Measurements from ENCODE around the gene KIF23.
"Not testable (repeated sequence)": the region's sequence is repeated elsewhere in the genome, so short reads cannot be mapped to it uniquely, and the experiment has no call there.

Gene KIF23

DNA sequence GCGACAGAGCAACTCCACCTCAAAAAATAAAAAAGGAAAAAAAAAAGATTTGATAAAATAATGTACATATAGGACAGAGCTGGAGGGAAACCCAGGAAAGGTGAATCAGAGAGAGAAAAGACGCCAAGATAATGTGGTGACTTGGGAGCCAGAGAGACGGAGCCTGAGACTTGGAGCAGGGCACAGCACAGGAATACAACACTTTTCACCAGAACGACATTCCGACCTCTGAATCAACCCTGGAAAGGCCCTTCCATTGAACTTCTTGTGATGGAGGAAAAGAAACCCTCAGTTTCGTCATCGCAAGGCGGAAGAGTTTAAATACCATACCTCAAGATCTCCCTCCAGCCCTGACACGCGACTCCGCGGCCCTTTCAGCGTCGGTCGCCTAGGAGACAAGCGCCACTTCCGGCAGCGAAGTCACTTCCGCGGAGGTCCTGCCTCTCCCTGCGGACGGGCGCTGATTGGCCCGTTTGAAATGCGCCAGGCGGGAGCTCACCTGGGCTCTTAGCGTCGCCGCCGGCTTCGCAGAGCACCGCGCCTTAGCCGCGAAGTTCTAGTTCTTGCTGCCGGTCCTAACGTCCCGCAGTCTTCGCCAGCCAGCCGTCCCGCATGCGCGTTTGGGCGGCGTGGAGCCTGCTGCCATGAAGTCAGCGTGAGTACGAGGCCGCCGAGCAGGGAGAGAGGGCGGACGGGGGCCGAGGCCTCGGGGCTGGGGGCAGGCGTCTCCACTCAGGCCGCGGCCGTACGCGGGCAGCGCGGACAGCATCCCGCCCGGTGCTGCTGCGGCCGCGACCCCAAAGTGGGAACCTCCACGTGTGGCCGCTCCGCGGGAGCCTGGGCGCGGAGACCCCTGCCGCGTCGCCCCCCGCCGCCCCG, at the start of gene KIF23:
TSS of gene KIF23 (plus strand) at position 528 of the 879 bp plus-strand sequence. CDS start at position 645, 117 bp downstream.
- peak; percentile 94 for DNase-seq

DNA sequence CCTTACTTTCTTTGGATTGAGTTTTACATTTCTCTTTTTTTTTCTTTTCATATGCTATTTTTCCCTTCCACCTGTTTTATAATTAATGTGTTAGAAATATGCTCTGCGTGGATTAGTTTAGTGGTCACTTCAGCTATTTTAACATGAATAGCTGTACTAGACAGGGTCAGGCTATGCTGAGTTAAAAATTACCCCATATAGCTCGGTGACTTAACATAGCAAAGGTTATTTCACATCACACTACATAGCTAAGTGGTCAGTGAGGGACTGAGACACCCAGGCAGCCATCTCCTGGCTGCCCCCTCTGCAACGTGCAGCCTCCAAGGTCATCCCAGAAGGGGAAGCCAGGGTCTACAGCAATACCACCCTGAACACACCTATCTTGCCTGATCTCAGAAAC, 46.9 kb upstream of the KIF23 start:
- DNase-seq, result no peak

DNA sequence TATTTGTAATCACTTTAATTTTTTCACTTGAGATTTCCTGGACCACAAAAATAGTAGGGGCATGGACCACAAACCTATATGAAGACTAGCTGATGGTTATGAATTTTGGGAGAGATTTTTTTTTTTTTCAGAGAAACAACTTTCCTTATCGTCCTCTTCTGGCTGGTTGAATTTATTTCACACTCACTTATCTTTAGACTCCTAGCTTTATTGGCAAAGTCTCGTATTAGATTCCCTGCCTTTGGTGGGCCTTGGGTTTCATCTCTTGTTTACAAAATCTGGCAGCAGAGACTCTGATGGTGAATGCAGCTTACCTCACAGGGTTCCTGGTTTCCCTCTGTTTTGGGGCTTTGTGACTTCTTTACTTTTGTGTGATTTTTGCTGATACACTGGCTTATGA, 44.5 kb upstream of the KIF23 start:
- no peak for DNase-seq

DNA sequence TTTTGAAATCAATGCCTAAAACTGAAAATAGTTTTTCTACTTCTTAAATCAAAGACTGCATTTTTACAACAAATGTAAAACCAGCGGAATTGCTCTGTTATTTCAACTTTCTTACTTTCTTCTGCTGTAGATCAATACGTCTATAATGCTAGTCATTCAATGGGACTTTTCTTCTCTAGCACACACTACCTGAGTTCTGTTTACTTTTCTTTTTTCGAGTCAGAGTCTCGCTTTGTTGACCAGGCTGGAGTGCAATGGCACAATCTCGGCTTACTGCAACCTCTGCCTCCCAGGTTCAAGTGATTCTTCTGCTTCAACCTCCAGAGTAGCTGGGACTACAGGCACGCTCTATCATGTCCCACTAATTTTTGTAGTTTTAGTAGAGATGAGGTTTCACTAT, 40.7 kb upstream of the KIF23 start:
- no peak for DNase-seq

DNA sequence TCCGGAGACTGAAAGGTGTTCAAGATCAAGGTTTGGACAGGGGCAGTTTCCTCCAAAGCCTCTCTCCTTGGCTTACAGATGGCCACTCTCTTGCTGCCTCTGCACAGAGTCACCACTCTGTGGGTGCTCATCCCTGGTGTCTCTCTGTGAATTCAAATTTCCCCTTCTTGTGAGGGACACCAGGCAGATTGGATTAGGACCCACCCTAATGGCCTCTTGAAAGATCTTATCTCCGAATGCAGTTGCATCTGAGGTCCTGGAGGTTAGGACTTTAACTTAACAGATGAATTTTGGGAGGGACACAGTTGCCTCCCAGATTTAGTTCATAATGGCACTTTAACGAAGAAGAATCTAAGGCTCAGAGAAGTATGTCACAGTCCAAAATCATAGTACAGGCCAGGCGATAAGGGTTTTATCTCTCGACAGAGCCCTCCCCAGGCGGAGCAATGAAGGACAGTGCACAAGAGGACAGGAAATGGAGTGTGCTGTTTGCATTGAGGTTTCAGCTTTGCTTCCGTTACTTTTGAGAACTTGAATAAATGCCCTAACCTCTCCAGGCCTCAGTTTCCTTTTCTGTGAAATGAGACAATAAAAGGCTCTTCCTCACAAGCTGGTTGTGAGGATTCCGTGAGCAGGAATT, 38.9 kb upstream of the KIF23 start:
- no peak for DNase-seq

DNA sequence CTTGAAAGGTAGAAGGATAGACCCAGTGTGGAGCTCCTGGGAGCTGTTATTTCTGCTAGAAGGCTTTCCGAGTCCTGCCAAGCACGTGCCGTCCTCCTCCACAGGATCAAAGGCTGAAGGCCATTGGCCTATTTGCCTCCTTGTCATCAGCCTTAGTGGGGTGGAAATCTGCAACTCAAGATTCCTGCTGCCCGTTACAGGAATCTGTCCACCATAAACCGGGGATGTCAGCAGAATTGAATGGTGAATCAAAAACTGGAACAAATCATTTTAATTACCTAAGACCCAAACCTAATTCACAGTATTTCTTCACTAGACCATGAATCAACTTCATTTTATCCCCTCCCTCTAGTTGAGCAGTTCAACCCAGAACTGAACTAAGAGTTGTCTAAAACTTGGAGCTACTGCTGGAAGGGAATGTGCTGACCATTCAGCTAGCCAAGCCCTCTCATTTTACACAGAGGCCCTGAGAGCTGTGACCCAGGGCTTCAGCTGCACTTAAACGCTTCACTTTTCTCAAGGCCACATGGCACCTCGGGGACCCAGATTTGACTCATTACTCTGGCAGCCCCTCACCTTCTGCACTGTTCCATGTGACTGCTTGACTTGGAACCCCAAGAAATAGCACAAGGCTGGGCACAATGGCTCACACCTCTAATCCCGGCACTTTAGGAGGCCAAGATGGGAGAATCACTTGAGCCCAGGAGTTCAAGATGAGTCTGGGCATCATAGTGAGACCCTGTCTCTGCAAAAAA, 36.8 kb upstream of the KIF23 start:
- DNase-seq, result no peak

DNA sequence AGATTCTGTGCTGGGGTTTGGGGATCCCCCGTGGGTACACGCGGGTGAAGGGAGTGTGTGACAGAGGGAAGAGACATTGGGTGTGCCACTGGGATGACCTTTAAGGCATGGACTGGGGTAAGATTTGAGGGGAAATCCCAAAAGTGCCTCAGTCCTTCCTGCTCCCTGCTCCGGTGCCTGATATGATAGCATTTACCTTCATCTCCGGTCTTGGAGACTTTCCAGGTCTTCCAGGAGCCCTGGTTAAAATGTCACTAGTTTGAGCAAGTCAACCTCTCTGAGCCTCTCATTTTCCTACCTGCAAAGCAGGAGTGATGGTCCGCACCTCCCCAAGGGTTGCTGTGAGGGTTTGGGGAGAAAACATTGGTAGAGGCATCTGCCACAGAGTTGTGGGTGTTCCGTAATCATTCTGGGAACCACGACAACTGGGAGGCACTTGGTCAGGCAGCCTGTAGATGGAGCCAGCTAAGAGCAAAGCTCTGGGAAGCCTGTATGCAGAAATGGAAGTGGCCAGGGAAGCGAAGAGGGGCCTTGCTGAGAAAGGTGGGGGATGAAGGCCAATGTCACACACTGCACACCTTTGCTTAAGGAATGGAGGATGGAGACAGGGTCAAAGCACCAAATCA, 33.9 kb upstream of the KIF23 start:
- DNase-seq, result no peak

DNA sequence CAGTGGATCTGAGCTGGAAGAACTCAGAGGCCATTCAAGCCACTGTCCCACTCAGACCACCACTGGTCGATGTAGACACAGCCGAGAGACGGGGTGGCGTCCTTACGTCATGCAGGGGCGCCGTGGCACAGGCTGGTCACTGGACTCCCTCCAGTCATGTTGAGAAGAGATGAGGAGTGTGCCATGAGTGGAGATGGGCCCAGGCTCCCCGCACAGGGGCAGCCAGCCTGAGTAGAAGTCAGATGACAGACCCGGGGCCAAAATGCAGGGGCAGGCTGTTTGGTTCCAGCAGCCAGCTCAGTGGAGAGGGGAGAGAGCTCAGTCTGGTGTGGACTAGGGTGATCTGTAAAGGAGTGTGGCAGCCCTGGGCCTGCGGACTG, 33.4 kb upstream of the KIF23 start:
- DNase-seq, result no peak

DNA sequence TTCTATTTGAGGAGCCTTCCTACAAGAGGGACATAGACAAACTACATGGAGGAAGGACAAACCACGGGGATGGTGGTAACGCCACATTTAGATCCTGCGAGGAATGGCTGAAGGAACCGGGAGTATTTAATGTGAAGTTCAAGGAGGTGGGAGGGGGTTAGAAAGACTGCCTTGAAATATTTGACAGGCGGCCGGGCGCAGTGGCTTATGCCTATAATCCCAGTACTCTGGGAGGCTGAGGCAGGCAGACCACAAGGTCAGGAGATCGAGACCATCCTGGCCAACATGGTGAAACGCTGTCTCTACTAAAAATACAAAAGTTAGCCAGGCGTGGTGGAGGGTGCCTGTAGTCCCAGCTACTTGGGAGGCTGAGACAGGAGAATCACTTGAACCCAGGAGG, 32.0 kb upstream of the KIF23 start:
- not testable (repeated sequence) for DNase-seq

DNA sequence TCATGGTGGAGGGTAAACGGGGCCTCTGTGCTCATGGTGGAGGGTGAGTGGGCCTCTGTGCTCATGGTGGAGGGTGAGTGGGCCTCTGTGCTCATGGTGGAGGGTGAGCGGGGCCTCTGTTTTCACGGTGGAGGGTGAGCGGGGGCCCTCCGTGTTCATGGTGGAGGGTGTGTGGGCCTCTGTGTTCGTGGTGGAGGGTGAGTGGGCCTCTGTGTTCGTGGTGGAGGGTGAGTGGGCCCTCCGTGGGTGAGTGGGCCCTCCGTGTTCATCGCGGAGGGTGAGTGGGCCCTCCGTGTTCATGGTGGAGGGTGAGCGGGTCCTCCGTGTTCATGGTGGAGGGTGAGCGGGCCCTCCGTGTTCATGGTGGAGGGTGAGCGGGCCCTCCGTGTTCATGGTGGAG, 30.1 kb upstream of the KIF23 start:
- DNase-seq, result not testable (repeated sequence)

DNA sequence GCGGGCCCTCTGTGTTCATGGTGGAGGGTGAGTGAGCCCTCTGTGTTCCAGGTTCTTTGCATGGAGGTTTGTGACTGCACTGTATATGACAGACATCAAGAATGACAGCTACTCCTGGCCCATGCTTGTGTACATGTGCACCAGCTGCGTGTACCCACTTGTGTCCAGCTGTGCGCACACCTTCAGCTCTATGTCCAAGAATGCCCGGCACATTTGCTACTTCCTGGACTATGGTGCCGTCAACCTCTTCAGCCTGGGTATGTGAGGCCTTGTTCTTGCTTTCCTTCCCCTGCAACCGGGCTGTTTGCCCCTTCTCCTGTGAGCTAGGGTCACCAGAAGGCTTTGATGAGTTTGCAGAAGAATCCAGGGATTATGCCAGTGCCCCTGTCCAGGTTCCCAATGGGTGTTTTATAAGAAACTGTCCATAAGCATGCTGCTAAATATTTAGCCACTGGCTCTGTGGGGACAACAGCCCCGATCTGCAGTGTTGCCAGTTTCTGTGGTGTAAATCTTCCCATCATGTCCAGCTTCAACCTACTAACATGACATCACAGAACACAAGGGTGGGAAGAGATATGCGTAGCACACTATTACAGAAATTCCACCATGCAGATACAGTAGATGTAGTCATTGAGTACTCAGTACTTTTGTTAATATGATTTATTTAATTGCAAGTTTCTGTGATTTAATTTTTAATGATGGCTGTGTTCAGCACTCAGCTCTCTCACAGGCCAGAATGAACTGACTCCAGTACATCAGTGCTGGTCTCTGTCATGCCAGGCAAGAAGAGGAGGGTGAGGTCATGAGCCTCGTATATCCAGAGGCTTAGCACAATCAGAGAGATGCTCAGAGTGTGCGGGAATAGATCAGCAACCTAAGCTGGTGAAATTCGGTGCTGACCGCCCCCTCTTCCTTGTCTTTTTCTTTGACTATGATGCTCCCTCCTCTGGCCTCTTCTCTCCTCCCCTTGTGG, 29.2 kb upstream of the KIF23 start:
- no peak for DNase-seq

DNA sequence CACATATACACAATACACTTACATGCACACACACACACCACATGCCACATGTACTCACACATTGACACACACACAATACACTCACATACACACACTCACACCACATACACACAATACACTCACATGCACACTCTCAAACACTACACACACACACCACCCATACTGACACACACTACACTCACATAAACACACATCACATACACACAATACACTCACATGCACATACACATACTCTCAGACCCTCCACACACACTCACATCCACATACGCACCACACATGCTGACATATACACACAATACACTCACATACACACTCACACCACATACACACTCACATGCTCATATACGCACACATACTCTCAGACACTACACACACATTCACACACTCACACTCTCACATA, 28.3 kb upstream of the KIF23 start:
- DNase-seq, result no peak

DNA sequence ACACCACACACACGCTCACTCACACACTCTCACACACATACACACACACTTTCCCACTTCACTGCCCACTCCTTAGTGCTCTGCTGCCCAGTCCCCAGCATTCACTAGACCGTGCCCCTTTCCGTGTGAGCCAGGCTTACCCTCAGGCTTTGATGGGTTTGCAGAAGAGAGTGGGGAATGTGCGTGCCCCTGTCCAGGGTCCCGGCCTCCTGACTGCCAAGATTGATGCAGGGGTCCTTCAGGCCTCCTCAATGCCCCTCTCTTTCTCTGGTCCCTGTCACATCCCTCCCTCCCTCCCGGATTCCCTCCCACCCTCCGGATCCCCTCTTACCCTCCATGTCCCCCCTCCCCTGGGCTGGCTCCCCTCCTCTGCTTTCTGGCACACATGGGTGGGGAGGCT, 27.9 kb upstream of the KIF23 start:
- no peak for DNase-seq

DNA sequence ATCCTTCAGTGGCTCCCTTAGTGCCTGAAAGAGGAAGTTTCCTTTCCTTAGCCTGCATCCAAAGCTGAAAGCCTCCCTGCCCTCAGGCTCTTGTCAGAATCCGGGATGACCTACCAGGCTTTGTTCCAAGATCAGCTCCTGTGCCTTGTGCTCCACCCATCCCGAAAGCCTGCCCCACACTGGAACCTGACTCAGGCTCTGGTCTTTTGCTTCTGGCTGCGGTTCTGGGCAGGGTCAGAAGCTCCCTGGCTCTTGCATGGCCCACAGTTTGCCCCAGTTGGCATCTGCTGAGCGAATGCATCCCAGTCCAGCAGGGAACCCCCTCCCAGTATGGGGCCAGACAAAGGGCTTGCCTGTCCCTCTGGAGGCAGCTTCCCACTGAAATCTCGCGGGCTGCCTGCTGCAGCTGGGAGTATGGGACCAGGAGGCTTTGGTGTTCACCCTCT, 25.9 kb upstream of the KIF23 start:
- no peak for DNase-seq

DNA sequence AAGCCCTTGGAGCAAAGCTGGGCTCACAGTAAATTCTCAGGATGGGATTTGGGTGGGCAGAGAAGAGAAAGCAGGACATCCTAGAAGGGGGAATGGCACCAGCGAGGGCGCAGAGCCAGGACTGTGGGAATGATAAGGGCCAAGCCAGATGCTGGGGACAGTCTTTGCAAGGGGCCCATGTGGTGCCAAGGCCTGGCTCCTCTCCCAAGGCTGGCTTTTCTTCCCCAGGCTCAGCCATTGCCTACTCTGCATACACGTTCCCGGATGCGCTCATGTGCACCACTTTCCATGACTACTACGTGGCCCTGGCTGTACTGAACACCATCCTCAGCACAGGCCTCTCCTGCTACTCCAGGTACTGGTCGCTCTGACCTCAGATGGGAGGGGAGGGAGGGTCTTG, 24.7 kb upstream of the KIF23 start:
- DNase-seq, result no peak

DNA sequence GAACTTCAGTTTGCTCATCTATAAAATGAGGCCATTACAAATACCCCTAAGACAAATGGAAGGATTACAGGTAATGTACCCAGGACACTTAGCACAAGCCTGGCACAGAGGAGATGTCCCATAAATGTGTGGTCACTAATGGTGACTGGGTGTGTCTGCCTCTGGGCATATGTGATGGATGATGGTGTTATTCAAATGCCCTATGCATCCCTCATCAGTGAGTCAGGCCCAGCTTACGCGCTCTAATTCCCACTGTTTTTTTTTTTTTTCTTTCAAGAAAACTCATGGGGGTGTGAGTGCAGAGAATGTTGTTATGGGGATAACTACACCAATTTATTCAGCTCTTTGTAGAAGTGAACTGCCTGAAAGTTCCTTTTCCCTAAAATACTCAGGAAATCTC, 23.6 kb upstream of the KIF23 start:
- no peak for DNase-seq

DNA sequence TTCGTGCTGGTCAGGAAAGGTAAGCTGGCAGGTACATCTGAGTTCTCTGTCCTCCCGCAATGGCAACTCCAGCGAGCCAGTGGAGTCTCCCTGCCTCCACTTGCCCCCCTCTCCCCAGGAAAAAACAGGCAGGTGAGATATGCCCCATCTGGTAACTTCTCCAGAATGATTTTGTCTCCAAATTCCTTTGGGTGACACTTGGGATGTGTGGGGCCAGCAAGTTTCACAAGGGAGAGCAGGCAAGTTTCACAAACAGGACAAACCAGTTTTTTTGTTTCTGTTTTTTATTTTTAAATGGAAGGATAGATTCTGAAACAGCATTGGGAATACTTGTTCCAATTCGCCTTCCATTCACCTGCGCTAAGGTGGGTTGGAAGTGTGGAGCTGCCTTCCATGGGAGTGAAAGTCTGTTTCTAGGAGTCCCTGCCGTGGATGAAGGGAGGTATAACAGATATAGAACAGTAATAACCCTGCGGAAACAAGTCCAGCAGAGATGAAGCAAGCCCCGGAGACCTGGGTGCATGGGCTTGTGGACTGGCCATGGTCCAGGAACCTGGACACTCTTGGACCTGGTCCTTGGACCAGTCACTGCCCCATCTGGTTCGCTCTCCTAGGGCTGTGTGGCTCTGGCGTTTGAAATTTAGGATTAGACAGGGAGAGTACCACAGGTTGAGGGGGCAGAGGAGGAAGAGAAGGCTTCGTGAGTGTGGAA, 22.9 kb upstream of the KIF23 start:
- DNase-seq, result no peak

DNA sequence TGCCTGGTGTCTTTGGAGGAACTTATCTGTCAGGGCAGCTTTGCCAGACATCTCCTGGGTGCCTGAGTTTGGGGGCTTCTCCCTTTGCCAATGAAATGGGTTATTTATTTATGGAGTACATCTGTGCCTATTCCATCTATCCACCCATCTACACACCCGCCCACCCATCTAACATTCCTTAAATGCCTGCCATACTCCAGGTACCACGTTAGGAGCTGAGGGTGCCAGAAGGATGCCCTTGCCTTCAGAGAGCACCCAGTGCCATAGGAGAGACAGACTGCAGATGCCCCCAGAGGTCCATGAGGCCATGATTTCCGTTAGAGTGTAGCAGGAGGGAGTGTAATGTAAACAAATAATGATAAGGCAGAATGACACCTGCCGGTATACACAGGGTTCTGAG, 21.8 kb upstream of the KIF23 start:
- DNase-seq, result no peak

DNA sequence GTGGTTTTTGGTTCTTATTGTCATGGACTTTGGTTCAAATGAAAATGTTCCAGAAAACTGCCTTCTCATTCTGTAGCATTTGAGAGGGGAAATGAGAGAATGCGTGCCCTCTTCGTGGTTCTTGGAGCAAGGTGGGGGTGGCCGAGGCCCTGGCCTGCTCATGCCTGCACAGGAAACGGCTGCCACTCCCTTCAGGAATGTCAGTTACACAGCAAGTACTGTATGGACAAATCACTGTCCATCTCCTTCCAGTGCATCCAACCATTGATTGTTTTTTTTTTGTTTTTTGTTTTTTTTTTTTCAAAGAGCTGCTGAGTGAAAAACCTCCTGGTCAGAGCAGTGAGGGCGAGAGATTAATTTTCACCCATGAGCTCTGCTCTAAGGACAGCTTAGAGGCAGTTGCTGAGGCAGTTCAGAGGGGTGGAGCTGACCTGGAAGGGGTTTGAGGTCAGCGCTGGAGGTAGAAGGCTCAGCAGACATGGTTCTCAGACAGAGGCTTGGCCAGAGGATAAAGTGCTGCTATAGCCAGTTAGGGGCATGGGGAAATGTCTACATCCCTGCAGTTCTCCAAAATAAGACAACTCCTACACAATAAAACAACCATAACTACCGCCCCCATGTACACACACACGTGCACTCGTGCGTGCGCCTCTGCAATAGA, 20.2 kb upstream of the KIF23 start:
- no peak for DNase-seq

DNA sequence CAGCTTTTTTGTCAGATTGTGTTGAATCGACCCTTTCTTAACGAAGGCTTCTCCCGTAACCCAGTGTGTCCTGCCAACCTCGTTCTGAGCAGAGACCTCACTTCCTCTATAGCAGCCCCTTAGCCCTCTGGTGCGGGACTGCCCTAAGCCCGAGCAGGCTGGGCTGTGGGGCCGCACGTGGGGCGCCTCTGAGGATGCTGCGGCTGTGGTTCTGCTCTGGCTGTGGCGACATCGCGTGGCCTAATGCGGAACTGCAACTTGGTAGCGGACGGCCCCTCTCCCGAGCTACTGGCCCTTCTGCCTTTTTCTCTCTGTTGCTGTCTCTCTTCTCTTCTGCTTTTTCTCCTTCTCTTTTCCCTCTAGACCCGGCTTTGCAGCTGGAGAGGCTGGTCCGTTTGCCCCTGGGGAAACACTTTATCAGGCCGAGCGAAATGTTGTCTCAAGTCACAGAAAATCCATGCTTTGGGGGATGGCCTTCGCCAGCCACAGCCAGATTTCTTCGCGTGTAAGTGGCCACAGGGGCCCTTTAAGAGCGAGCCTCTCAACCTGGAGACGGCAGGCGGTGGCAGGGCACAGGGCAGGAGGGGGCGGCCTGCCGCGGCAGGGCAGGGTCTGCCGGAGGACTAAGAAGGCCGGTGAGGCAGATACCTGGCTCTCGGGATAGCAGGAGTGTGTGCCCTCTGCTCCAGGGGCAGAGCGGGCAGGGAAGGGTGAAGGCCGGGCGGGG, 19.4 kb upstream of the KIF23 start:
- DNase-seq, result peak; percentile 87
